Measurements from ENCODE around the gene XRCC1. TPM values are rescaled to one million over a fixed set of nuclear protein-coding genes. Genes with fewer than 3 reads are reported as not detected.

Gene XRCC1
- total RNA-seq, 1 experiment from 2014 or later = 37.4 TPM

GRCh38 chr19:43552616-43553015 is 22.7 kb downstream of the XRCC1 start:
- H3K4me2 ChIP-seq (ENCODE audit: low read length) = no peak overlapping the region
- H3K27ac ChIP-seq (ENCODE audit: low read depth, low read length) = no peak overlapping the region
- H3K9ac ChIP-seq (ENCODE audit: low read length) = no peak overlapping the region
- POLR2A ChIA-PET = no interaction called here
- ATAC-seq = no peak
- DNase-seq (ENCODE audit: low read depth, low spot score) = no peak
- H3K36me3 ChIP-seq (ENCODE audit: control insufficient read depth in 1 of 2, insufficient read depth in 2 of 2, low read length in 2 of 2) = peaks cover 5 to 10% of the 10 kb centered on the region in 2 experiments; a peak in 3 of 4 replicates
- no peak overlapping the region for H2AFZ ChIP-seq (ENCODE audit: low read depth, low read length, poor library complexity, severe bottlenecking)
- TF ChIP-seq ELF1 (IDR thresholded peaks at IDR 0.05; ENCODE audit: borderline replicate concordance, low read depth) (no peak), EZH2phosphoT487 (IDR thresholded peaks at IDR 0.05; ENCODE audit: borderline replicate concordance) (no peak), ZNF274 (IDR thresholded peaks at IDR 0.05; ENCODE audit: low read depth, low read length) (no peak), SIN3A (IDR thresholded peaks at IDR 0.05; ENCODE audit: low read depth) (no peak), TCF7L2 (IDR thresholded peaks at IDR 0.05; ENCODE audit: borderline replicate concordance, extremely low read depth, insufficient read depth, insufficient read length) (no peak), EGR1 (IDR thresholded peaks at IDR 0.05; ENCODE audit: low read depth) (no peak), FOSL1 (IDR thresholded peaks at IDR 0.05; ENCODE audit: low read depth) (no peak), MAX (IDR thresholded peaks at IDR 0.05) (no peak), POLR2A (IDR thresholded peaks at IDR 0.05; ENCODE audit: borderline replicate concordance, extremely low read depth, insufficient read depth, insufficient read length) (no peak), REST (IDR thresholded peaks at IDR 0.05; ENCODE audit: low read depth) (no peak), EZH2 (IDR thresholded peaks at IDR 0.05) (no peak), POLR2AphosphoS5 (IDR thresholded peaks at IDR 0.05; ENCODE audit: low read depth, low read length) (no peak), CEBPB (IDR thresholded peaks at IDR 0.05; ENCODE audit: low read depth) (no peak)
- TF ChIP-seq, protein P1, sequence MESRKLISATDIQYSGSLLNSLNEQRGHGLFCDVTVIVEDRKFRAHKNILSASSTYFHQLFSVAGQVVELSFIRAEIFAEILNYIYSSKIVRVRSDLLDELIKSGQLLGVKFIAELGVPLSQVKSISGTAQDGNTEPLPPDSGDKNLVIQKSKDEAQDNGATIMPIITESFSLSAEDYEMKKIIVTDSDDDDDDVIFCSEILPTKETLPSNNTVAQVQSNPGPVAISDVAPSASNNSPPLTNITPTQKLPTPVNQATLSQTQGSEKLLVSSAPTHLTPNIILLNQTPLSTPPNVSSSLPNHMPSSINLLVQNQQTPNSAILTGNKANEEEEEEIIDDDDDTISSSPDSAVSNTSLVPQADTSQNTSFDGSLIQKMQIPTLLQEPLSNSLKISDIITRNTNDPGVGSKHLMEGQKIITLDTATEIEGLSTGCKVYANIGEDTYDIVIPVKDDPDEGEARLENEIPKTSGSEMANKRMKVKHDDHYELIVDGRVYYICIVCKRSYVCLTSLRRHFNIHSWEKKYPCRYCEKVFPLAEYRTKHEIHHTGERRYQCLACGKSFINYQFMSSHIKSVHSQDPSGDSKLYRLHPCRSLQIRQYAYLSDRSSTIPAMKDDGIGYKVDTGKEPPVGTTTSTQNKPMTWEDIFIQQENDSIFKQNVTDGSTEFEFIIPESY (IDR thresholded peaks at IDR 0.05; ENCODE audit: extremely low read depth, insufficient replicate concordance, low read length) = no peak
- CTCF ChIA-PET = interaction anchor here (0.8 kb wide), 1 partner anchor 32 kb away, joined by 3 read pairs; no protein-coding TSS in a partner anchor
- no peaks in the 10 kb centered on the region for H3K27me3 ChIP-seq (ENCODE audit: insufficient read depth, low read length)
- H3K4me3 ChIP-seq (replicated peaks in 1 of 2; ENCODE audit: low read depth in 1 of 2, low read length in 2 of 2) = no peak overlapping the region
- RAD21 ChIA-PET (ENCODE audit: low non-redundant PET in 1 of 2, low total read pairs in 2 of 2, uncharacterized antibody in 2 of 2, unreplicated experiment in 2 of 2) = no interaction called here
- no peaks in the 10 kb centered on the region for H3K4me1 ChIP-seq (ENCODE audit: control insufficient read depth in 1 of 2, insufficient read depth in 2 of 2, low read length in 2 of 2)
- BruUV-seq (replicated peaks) = no TSS peak
- no peaks in the 10 kb centered on the region for H4K20me1 ChIP-seq (ENCODE audit: insufficient read depth)
- no peaks in the 10 kb centered on the region for H3K79me2 ChIP-seq (ENCODE audit: insufficient read depth, low read length)
- no peaks in the 10 kb centered on the region for H3K9me3 ChIP-seq (ENCODE audit: control insufficient read depth in 1 of 2, insufficient read depth in 1 of 2, low read depth in 1 of 2, low read length in 2 of 2)
- no peaks in the 10 kb centered on the region for H3K9me2 ChIP-seq (ENCODE audit: insufficient read depth)
- intact Hi-C loops (cut with micrococcal nuclease) = no loop called here

Measured in HCT116 (cell line).